Mammary epithelial cell (primary cell): ENCODE measurements around the gene STYXL2.

ENCODE experiments used
- EZH2 ChIP-seq: IDR thresholded peaks from 2 replicates; pipeline ENCODE4 v1.6.1; 2012; ENCODE audit warnings: low read length, inconsistent platforms, borderline replicate concordance
- TF ChIP-seq, protein P1 (sequence below), 2 donors: IDR thresholded peaks in 1 of 2; conservative IDR thresholded peaks in 1 of 2; 2 replicates each; pipeline ENCODE4 v1.5.1; 2011 to 2012; ENCODE audit warnings: inconsistent platforms in 2 of 2, low read length in 2 of 2, mild to moderate bottlenecking in 2 of 2, control low read depth in 1 of 2, low read depth in 1 of 2; ENCODE audit not compliant: insufficient read depth in 1 of 2; ENCODE audit errors: extremely low read depth in 1 of 2

DNA sequence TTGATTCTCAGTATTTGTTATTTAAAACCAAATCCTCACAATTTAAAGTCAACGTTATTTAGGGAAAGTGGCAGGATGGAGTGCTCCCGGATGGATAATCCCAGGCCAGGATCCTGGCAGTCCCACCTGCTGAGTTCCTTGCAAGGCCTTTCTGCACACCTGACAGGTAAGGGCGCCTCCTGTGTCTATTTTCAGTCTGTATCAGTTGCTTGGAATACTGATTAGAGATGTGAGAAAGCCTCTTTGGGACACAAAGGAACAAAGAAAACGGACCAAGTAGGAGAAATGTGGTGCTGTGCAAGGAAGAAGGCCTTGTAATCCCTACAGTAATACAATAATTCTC lies 12.2 kb downstream of the STYXL2 start:
- TF ChIP-seq, protein P1, sequence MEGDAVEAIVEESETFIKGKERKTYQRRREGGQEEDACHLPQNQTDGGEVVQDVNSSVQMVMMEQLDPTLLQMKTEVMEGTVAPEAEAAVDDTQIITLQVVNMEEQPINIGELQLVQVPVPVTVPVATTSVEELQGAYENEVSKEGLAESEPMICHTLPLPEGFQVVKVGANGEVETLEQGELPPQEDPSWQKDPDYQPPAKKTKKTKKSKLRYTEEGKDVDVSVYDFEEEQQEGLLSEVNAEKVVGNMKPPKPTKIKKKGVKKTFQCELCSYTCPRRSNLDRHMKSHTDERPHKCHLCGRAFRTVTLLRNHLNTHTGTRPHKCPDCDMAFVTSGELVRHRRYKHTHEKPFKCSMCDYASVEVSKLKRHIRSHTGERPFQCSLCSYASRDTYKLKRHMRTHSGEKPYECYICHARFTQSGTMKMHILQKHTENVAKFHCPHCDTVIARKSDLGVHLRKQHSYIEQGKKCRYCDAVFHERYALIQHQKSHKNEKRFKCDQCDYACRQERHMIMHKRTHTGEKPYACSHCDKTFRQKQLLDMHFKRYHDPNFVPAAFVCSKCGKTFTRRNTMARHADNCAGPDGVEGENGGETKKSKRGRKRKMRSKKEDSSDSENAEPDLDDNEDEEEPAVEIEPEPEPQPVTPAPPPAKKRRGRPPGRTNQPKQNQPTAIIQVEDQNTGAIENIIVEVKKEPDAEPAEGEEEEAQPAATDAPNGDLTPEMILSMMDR (conservative IDR thresholded peaks at IDR 0.05 in 1 of 2, IDR thresholded peaks at IDR 0.05 in 1 of 2; ENCODE audit: extremely low read depth in 1 of 2, insufficient read depth in 1 of 2, low read depth in 1 of 2, low read length in 2 of 2), result no peak
- no peak for TF ChIP-seq EZH2
